ENCODE measurements around the gene TPST1.

- no peak for TF ChIP-seq ZC3H4 (CRISPR knock-in tag; IDR thresholded peaks at IDR 0.05; ENCODE audit: borderline replicate concordance)
- TF ChIP-seq FOS (IDR thresholded peaks at IDR 0.05; ENCODE audit: extremely low read depth, insufficient read length) = no peak
- no peak for TF ChIP-seq CEBPZ (IDR thresholded peaks at IDR 0.05; ENCODE audit: borderline replicate concordance, low read depth, low read length)
- TF ChIP-seq TBL1XR1 (IDR thresholded peaks at IDR 0.05; ENCODE audit: low read length in 2 of 2) = no peak
- TF ChIP-seq SETDB1 (IDR thresholded peaks at IDR 0.05; ENCODE audit: low read length) = no peak
- no peak for TF ChIP-seq ZC3H8 (IDR thresholded peaks at IDR 0.05)
- no peak for TF ChIP-seq VEZF1 (CRISPR knock-in tag; IDR thresholded peaks at IDR 0.05)
- TF ChIP-seq BRF1 (IDR thresholded peaks at IDR 0.05; ENCODE audit: borderline replicate concordance, extremely low read depth, insufficient read length) = no peak
- no peak for TF ChIP-seq ZNF444 (CRISPR knock-in tag; IDR thresholded peaks at IDR 0.05)
Measured at GRCh38 chr7:66238773-66239466, 33.8 kb downstream of the TPST1 start.

Measured in K562 (cell line).